Fibroblast of skin of left quadriceps (primary cell): ENCODE measurements around the gene NMT2.
A peak's percentile ranks its signal among the peaks of the same experiment; 100 is the strongest.

Source experiments
- DNase-seq, 2 experiments: peaks; one replicate each; pipeline ENCODE4 v3.0.0-alpha.2; 2013; ENCODE audit warnings: low read depth in 2 of 2

The NMT2 gene

DNA sequence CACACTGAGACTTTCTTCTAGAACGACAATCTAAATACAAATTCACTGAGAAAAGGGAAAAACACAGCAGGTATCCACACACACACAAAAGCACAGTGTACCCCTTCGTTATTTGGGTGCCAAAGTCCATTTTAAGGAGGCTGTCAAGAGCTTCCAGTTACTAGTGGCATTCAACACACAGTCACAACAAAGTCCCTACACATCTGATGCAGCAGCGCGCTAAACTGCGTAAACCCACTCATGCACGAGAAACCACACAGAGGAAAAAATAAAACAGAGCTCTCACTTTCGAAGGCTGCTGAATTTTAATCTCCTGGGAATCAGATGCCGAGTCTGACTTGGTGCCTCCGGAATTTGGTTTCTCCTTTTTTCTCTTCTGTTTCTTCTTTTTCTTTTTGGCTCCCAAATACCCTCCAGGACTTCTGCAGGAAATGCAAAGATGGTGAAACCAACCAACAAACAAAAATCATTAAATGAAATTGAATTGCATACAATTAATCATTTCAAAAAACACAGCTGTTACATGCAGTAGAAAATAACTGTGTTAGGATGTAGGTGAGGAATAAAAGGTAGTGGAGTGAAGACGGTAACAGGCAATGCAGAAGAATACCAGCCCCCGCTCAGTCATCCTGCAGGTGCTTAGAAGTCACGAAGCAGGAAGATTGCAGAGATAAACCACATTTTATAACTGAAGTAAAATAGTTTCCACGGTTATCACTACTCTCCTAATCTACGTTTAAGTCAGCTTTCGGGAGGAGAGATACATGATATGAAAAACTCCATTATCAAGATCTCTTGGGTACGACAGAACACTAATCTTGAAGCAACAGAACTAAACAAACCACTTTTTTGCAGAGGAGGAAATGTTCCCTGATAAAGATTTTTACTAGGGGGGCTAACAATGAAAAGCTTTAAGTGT lies 27.1 kb downstream of the NMT2 start:
- no peak for DNase-seq

DNA sequence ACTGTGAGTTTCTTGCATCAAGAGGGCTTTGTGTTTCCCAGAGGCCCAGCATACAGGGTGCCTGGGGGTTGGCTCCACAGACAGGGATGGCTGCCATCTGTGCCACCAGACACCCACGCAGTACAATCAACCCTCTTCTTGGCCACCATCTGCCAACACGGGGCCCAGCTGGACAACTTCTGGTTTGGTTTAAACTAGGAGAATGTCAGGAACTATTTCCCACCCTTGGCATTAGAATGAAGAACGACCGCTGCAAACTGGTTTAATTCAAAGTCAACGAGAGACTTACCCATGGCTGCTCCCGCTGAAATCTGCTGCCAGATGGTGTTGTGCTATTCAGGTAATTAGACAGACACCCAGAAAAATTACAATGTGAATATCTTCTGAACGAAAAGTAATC lies 27.8 kb downstream of the NMT2 start:
- no peak for DNase-seq

DNA sequence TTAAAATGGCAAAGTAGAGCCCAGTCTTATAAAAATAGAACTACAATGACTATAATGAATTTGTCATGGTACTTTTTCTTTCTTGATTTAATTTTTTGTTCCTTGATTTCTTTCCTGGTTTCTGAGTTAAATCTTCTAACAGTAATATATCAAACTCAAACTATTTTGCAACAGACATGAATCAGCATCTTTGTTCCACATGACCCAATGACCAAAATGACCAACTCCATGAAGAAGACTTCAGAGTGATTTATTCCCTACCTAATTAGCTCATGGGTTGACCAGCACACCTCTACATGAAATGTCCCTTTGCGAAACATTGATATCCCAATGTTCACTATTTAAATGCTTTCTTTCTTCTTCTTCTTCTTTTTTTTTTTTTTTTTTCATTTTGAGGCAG lies 30.9 kb downstream of the NMT2 start:
- no peak for DNase-seq

DNA sequence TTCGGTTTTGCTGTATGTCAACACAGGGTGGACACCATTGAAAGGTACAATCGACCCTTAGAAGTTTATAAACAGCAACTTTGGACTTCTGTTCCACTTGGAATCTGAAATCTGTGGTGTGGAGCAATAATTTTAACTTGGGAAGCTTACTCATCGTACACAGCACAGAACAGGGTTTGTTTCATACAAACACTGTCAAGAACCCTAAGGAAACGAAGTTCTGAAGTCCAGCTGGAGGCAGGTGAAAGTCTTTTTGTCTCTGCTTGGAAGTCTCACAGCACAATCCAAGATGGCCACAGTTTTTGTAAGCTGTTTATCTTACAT lies 31.5 kb downstream of the NMT2 start:
- DNase-seq, result no peak

DNA sequence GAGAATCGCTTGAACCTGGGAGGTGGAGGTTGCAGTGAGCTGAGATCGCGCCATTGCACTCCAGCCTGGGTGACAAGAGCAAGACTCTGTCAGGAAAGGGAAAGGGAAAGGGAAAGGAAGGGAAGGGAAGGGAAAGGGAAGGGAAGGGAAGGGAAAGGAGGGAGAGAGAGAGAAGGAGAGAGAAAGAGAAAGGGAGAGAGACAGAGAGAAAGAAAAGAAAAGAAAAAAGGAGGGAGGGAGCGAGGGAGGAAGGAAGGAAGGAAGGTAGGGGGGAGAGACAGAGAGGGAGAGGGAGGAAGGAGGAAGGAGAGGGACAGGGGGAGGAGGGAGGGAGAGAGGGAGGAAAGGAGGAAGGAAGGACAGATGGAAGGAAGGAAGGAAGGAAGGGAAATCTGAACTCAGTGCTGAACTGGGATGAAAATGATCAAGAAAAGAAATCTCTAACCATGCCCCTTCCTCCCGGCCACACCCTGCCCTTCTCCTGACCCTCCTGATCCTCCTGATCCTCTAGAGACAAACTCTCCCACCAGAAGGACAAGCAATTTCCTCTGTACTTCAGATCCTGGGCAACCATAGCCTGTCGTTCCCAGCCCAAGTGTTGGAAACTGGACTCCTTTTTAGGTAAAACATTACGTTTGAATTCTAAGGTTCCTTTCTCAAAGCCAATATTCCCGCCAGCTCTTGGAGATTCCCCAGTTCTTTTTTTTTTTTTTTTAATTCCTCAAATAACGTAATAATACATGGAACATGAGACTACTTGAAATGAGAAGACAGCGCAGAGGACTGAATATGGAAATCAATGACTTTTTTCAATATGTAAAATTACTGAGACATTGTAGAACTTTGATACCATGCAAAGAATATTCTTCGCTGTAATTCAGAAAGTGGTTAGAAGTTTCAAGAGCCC lies 32.1 kb downstream of the NMT2 start:
- DNase-seq, result no peak

DNA sequence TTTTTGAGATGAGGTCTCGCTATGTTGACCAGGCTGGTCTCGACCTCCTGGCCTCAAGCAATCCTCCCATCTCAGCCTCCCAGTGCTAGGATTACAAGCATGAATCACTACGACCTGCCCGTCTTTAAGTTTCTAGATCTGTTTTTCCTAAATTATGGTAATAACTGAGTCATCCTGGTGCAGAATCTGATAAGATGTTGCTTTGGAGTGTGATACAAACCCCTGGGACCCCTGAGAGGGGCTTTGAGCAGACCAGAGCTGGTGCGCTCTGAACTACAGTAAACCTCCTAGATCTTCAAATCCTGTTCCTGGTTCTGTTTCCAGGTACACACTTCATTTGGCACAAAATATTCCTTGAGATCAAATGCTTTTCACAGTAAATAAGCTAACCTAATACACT lies 37.2 kb downstream of the NMT2 start:
- no peak for DNase-seq

DNA sequence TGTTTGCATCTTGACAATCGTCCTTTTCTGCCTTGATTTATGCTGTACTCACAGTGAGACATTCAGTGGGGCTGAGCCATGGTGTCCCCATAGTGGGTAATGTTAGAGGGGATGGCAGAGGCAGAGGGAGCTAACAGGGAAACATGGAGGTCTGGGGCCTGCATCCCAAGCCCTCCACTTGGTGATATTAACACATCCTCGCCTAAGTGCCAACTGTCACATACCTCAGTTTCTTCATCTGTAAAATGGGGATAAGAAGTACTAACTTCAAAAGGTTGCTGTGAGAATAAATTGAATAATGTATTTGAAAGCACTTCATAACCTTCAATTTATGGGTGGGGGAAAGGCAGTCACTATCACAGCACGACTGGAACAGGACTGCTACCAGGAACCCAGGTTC lies 43.6 kb downstream of the NMT2 start:
- no peak for DNase-seq

DNA sequence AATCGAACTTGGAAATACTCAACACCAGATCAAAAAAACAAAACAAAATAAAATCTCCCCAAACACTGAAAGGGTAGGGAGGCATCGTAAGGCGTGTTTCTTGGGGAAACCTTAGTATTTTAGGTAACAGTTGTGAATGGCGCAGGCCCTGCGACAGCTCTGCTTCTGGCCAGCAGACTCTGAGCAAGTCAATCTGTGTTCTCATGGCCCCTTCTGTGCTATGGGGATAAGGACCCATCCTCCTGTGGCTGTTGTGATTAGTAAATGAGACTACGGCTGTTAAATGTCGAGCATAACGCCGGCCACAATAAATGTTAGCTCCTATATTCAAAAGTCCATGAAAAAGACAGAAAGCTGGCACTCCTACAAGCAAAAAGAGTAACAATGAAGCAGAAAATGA lies 44.3 kb downstream of the NMT2 start:
- no peak for DNase-seq

DNA sequence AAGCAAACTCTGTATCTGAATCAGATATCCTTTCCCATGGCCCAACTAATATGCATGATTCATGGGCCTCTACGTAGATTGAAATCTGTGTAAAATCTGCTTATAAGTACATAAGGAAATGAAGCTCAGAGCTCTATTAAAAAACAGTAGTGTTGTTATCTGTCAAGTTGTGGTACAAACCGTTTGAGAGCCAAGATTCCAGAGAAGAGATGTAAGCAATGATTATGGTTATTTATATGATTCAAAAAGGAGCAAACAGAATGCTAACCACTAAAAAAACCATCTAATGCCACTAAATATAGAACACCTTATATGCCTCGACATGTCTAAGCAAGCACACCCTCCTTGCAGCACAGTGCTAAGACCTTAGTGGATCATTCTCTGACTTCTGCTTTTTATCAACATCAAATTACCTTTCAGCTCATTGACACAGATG lies 44.7 kb downstream of the NMT2 start:
- DNase-seq, result peak; percentile 49 to 64

DNA sequence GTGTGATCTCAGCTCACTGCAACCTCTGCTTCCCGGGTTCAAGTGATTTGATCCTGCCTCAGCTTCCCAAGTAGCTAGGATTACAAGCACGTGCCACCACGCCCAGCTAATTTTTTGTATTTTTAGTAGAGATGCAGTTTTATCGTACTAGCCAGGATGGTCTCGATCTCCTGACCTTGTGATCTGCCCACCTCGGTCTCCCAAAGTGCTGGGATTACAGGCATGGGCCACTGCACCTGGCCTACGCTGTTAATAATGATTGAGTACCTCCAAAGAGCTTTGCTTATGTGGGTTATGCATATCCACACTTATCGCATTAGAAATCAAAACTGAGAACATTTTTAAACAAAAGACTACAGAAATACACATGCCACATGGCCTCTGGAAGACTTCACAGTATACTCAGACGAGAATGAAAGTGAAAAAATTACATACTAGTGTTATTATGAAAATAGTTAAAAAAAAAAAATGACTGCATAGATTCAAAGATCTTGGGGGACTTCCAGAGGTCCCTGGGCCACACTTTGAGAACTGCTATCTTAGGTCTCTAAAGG lies 45.9 kb downstream of the NMT2 start:
- no peak for DNase-seq

DNA sequence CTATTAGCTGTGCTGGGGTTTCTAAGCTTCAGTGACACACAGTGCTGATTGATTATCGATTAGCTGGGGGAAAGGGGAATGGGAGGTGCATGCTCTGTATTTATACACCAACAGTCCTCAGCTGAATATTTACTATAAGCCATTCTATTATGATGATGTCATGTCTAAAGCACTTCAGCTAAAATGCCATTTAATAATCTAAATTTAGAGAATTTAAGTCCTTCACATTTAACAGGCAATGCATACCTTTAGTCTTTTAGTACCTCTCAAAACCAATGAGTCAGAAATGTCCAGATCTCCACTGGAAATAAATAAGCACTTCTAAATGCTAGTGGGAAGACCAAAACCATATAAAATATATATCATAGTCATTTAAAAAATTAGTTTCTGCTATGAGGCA lies 46.8 kb downstream of the NMT2 start:
- DNase-seq, result no peak

DNA sequence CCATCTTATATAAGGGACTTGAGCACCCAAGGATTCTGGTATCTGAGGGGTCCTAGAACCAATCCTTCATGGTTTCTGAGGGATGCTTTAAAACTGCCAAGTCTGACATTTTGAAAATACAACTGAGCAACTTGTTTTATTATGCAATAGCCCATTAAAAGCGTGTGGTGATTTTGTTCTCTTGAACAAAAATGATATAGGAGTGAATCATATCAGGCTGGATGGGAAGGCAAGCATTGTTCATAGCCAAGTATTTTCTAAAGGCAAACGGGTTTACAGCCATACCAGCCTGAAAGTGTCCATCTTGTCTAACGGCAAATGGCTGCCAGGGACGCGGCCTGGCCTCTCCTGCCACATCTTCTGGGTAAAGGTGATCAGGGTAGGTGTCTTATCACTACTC lies 48.0 kb downstream of the NMT2 start:
- peak in 1 of 2 experiments; percentile 32 for DNase-seq

DNA sequence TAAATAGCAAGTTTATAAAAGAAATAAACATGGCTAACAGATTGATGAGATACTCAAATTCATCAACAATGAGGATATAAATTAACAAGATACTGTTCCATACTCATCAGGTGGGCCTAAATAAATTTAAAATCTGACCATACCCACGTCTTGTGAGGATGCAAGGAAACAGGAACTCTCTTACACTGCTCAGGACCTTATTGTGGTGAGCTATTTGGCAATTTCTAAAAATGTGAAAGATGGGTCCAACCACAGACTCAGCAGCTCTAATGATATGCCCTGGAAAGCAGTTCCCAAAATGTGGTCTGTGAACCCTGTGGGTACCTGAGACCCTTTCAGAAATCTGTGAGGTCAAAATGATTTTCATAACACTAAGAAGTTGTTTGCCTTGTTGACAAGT lies 49.9 kb downstream of the NMT2 start:
- no peak for DNase-seq

DNA sequence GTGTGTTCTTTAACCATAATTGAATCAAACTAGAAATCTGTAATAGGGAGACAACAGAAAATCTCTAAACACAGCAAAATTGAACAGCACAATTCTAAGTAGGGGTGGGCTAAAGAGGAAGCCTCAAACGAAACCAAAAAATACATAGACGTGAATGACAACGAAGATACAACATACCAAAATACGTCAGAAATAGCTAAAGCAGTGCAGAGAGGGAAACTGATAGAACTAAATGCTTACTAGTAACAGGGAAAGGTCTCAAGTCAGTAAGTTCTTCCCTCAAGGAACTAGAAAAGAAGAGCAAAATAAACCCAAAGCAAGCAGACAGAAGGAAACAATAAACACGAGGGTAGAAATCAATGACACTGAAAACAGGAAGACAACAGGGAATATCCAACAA lies 52.3 kb downstream of the NMT2 start:
- DNase-seq, result no peak

DNA sequence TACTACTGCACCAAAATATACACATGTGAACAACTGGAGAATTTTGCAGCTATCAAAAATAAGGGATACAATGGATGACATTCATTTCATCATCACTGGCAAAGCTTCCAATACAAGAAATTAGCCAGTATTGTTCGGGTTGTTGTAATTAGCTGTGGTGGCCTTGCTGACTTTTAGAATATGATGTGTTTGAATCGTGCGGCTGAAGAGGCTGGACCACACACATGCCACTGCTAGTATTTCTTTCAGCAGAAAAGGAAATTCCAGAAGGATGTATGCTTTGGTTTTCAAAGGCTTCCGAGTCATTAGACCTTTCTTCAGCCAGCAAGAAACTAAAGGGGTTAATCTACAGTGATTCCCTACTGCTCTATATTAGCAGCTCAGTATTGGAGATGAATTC lies 54.7 kb downstream of the NMT2 start:
- DNase-seq, result no peak

DNA sequence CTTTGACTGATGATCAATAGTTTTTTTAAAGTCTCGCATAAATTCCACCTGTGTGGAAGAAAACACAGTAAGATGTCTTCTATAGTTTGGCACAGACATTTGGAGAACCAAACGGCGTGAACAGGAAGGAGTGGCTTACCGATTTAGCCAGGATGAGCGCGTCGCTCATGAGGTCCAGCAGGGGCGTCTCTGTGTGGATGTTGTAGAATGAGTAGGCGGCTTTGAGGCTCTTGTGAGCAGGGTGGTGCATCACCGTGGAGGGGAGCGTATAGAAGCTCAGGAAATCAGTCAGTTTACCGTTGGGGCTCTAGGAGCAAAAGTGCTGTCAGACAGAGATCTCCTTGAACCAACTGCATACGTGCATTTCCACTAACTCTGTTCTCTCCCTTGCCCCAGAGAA lies 55.8 kb downstream of the NMT2 start:
- DNase-seq, result no peak

DNA sequence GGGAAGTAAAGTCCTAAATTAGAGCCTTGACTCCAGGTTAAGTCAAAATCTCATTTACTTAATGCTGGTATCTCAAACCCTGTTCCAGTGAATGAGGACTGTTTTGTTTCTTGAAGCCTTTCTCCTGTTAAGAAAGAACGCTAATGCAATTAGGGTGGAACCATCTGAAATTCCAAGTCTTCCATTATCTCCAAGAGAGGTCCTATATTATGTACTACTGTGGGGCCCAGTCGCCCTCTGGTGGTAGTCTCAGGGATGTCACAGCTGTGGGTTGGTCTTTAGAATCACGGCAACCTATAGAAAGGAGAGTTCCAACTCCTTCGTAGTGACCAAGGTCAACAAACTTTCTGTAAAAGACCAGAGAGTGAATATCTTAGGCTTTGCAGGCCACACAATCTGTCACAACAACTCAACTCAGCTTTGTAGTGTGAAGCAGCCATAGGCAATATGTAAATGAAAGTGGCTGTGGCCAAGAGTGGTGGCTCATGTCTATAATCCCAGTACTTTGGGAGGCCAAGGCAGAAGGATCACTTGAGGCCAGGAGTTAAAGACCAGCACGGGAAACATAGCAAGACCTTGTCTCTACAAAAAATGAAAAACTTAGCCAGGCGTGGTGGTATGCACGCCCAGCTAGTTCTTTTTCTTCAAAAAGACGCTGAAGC lies 62.0 kb downstream of the NMT2 start:
- DNase-seq, result peak in 1 of 2 experiments; percentile 39

DNA sequence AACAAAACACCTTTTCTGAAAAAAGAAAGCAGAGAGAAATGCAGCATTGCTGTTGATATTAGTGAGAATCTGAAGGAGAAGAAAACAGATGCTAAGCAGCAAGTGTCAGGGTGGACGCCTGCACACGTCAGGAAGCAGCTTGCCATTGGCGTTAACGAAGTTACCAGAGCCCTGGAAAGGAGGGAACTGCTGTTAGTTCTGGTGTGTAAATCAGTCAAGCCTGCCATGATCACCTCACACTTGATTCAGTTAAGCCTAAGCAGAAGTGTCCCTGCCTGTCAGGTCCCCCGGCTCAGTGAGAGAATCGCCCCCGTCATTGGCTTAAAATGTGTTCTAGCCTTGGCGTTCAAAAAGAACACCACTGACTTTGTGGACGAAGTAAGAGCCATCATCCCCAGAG lies 65.0 kb downstream of the NMT2 start:
- DNase-seq, result no peak

DNA sequence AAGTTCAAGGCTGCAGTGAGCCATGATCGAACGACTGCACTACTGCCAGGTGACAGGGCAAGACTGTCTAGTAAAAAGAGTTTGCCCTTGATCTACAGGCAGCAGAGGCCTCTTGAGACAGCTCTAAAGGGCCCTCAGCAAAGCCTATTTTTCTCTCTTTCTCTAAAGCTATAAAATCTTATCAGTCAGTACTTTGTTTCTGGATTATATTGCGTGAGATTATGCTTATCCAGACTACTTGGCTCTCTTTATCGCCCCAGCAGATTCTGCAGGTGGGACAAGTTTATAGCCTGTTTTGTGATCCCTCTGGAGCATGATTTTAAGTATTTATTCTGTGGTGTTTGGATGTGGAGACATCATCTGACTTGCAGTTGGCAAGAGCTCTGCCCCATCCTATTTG lies 68.6 kb downstream of the NMT2 start:
- DNase-seq, result no peak

DNA sequence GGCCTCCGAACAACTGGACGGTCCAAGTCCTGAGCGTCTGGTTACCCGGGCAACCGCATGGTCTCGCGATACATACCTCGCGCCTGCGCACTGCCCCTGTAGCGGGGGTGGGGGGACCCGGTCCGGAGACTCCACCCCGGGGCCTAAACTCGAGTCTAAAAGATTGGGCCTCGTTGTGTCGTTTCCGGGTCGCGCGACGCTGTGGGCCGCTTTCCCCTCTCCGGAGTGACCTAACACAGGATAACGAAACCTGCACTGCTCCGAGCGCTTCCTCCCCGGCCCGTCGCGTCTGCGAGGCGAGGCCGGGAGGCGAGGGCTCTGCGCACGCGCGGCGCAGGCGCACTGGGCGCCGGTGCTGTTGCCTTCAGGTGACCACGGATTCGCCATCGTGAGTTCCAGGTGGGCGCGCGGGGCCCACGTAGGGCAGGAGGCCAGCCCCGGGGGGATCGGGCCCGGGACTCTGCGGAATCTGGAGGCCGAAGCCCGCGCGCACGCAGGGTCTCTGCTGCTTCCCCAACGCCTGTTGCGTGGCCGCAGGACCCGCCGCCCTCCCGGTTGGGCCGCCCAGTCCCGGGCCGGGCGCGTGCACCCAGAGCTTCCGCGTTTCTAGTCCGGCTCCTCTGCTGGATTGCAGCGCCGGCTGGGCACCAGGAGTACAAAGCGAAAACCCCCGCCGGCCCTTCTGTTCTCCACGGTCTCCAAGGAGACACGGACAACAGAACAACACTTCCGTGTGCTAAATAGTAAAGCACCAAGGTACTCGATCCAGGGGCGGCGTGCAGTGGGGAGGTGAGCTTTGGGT lies 71.3 kb downstream of the NMT2 start, which contains the start of gene RPP38:
Gene RPP38 (plus strand): TSS at position 345 of the 802 bp plus-strand sequence. CDS start 5,960 bp downstream, outside the sequence.
- DNase-seq, result peak; percentile 88

DNA sequence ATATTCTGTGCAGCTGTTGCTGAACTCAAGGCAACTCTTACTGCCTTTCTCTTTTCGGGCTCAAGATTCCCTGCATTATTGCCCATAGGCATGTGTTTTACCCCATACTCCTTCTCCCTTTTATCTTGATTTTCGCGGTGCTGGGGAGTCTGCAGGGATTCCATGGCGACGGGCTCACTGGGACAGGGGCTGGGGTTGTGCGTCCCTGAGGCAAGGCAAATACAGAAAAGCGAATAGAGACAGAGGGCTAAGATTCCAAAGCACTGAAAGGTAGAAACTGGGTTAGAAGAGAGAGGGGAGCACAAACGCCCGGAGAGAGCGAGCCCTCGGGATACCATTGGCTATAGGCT lies 71.9 kb downstream of the NMT2 start:
- DNase-seq, result no peak
